Ramos (cell line): ENCODE data around the gene SLC16A13.

Experiments used
- in situ Hi-C: fragments of 300-500 bp; cut with MboI; formaldehyde crosslinking; loops from one replicate; pipeline ENCODE4 v1.14.3; 2022; ENCODE audit warnings: low sequenced_read_pairs; ENCODE audit not compliant: unreplicated experiment

SLC16A13 gene

DNA sequence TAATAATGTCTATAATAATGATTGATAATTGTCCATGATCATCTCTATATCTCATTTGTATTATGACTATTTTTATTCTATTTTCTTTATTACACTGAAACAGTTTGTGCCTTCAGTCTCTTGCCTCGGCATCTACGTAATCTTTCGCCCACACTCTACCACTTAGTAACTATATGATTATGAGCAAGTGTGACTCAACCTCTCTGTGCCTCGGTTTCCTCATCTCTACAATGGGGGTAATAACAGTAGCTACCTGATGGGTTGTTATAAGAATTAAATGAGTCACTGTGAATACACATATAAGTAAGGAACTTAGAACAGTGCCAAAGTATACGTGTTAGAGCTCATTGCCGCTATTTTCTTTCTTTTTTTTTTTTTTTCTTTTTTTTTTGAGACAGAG, 11.8 kb downstream of the SLC16A13 start:
- in situ Hi-C loops: no loop called here

DNA sequence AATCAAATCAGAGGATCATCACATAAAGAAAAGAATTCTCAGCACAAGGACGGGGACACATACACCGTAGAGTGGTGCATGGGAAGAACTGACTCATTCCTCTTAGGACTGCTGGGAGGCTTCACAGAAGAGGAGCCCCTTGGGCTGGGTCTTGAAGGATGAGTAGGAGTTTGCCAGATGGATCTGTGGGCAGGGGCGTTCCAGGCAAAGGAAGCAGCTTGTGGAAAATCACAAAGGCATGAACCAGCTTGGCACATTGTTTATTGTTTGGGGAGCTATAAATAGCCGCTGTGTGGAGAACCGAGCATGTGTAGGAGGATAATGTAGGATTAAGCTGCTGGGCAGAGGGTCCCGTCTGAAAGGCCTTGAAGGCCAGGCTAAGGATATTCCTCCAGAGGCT, 13.2 kb downstream of the SLC16A13 start:
- in situ Hi-C loops: no loop called here

DNA sequence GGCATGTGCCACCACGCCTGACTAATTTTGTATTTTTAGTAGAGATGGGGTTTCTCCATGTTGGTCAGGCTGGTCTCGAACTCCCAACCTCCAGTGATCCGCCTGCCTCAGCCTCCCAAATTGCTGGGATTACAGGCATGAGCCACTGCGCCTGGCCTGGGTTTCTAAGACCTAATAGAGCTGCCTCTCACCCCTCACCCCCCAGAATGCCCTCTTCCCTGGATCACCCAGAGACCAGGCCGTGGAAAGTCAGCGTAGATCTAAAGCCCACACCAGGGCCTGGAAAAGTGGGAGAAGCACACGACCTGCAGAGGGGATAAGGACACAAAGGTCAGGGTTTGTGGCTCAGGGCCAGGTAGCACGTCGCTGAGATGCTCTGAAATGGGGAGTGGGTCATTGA, 14.8 kb downstream of the SLC16A13 start:
- in situ Hi-C loops: loop anchor here (5.0 kb wide), 1 partner anchor 92 kb away; no protein-coding TSS in a partner anchor

DNA sequence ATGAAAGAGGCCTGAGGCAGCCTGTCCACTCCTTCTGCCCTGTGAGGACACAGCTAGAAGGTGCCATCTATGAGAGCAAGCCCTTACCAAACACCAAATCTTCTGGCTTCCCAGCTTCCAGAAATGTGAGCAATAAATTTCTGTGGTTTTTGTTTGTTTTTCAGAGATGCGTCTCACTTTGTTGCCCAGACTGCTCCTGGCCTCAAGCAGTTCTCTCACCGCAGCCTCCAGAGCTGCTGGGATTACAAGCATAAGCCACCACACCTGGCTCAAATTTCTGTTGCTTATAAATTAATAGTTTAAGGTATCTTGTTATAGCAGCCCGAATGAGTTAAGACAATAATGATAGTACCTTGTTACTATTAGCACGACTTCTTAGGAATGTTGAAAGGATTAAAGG, 20.6 kb downstream of the SLC16A13 start:
- in situ Hi-C loops: no loop called here

DNA sequence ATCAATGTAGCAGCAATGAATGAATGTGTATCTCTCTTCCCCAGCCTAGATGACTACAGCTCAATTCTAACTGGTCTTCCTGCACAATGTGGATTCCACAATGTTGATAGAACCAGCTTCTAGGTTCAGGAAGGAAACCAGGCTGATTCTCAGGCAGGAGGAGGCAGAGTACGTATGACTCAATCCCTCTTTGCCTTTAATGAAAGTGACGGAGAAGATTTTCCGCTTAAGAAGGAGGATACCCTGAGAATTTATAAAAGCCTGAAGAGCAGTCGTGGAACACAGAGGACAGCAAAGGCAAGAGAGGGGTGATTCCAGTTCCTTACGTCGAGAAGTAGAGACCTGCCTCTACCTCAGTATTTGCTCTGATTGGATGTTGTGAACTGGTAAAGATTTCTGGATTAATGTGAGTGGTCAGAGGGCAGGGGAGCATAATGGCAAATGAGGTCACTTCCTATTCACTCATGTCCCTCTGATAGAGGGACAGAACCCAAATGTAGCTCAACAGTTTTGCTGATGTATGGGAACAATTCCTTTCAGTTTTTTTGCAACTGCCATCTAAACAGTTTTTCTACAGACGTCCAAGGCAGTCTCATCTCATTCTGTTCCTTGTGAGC, 23.1 kb downstream of the SLC16A13 start:
- in situ Hi-C loops: no loop called here

DNA sequence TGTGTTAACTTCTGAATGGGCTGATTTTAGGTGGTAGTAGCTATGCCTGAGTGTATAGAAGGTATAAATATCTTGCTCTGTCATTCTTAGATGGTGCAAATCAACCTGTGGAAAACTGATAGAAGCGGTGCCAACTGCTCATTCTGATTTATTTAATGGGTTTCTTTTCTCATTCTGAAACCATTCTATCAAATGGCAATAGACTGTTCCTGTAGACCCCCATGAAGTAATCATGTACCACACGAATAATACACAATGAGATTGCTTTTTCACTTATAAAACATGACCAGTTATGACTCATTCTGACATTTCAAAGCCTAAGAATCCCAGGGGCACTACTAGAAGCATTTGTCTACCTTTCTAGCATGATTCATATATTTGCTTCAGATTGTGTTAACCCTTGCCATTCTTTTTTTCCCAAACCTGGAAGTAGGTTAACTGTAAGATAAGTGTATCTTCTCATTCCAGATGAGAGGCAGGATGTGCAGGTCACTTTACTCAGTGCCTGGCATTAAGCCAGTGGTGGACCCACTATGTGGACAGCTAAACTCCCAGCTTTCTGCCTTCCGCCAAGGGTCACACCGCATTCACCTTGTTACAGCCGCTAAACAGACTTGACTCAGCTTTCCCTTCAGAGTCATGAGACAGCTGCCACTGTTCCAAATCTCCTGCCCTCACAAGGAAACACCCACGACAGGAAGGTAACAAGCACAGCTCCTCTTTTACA, 24.5 kb downstream of the SLC16A13 start:
- in situ Hi-C loops: no loop called here

DNA sequence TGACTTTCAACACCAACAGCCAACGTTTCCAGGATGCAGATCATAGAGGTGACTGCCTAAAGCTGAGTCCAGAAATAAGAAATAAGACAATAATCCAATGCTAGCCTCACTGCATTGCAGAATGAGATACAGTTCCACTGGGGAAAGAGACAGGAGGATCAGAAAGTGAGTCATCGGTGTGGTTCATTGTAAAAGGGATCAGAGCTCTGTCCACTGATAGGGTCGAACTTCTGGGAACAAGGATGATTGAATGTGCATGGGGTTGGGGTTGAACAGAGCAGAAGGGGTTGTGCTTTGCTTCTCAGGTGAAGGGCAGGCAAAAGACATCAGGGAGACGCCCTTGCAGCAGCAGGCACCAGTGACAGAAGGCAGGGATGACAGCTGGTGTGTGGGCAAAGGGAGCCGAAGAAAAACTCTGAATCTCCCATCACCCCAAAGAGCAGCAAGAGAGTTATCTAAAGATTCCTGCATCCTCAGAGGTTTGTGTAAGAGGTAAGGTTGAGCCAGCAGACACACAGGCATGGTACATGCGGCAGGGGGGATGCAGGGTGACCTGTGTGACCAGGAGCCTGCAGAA, 27.8 kb downstream of the SLC16A13 start:
- in situ Hi-C loops: no loop called here

DNA sequence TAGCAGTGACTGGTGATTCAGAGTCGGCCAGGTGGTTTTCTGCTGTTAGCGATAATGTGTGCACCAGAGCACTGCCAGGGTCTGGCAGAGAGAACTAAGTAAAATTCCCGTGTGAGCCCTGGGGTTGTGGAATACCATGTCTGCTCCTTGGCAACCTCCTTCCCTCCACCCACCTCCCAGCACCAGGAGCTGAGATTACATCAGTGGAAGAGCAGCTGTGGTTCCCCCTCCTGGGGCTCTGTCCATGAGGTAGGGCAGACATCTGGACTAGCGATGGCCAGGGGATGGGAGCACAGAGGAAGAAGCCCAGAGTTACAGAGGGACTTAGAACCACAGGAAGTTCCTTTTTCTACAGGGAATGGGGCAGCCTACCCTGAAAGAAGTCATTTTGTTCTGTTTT, 28.4 kb downstream of the SLC16A13 start:
- in situ Hi-C loops: no loop called here

DNA sequence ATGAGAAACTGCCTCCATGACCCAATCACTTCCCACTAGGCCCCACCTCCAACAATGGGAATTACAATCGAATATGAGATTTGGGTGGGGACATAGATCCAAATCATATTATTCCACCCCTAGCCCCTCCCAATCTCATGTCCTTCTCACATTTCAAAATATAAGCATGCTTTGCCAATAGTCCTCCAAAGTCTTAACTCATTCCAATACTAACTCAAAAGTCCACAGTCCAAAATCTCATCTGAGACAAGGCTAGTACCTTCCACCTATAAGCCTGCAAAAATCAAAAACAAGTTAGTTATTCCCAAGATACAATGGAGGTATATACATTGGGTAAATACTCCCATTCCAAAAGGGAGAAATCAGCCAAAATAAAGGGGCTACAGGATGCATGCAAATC, 31.4 kb downstream of the SLC16A13 start:
- in situ Hi-C loops: no loop called here

DNA sequence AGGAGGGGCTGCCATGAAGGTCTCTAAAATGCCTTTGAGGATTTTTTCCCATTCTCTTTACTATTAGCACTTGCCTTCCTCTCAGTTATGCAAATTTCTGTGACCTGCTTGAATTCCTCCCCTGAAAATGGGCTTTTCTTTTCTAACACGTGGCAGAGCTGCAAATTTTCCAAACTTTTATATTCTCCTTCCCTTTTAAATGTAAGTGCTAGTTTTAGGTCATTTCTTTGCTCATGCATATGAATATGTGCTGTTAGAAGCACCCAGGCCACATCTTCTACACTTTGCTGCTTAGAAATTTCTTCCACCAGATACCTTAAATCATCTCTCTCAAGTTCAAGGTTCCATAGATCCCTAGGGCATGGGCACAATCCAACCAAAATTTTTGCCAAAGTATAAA, 32.5 kb downstream of the SLC16A13 start:
- in situ Hi-C loops: no loop called here

DNA sequence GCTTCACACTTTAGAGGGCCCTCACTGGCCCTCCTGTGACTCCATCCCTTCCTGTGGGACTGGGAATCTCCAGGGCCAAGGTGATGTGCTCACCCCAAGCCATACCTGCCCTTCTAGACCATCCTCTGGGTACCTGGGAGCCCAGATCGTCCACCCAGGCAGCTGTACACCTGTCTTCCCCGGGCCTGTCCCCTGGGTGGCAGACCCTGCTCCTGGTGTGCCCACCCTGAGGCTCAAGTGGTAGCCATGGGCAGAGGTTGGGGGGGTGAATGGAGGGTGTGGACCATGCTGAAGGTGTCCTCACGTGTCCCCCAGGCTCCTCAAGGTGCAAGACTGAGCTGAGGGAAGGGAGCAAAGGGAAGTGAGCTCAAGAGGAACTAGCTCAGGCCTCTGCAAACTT, 34.9 kb downstream of the SLC16A13 start:
- in situ Hi-C loops: no loop called here

DNA sequence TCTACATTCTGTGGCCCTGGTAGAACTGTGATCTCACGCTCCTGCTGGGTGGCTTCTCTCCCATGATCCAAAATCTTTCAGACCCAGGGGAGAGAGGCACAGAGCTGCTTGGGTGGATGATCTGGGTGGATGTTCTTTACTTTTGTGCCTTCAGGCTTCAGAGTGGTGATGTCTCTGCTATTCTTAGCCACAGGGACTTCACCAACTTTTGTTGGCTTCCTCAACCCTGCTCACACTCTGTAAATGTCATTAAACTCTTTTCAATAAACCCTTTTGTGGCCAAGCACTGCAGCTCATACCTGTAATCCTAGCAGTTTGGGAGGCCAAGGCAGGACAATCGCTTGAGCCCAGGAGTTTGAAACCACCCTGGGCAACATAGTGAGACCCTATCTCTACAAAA, 36.6 kb downstream of the SLC16A13 start:
- in situ Hi-C loops: no loop called here

DNA sequence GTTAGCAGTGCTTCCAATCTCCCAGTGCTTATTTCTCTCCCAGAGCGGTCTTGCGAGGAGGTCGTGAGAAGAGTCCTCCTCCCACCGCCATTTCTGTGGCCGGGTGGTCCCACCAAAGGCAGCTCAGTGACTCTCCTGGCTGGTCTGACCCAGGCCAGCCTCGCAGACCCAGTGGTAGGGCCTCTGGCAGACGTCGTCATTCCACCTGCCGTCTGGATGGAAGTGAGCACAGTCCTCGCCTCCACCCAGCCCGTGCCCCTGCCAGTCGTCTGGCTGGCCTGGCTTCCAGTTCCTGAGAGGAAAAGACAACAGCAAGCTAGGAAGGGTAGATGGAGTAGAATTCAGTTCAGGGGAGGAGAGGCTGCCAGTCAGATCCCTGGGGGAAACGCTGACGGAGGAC, 39.1 kb downstream of the SLC16A13 start:
- in situ Hi-C loops: no loop called here

DNA sequence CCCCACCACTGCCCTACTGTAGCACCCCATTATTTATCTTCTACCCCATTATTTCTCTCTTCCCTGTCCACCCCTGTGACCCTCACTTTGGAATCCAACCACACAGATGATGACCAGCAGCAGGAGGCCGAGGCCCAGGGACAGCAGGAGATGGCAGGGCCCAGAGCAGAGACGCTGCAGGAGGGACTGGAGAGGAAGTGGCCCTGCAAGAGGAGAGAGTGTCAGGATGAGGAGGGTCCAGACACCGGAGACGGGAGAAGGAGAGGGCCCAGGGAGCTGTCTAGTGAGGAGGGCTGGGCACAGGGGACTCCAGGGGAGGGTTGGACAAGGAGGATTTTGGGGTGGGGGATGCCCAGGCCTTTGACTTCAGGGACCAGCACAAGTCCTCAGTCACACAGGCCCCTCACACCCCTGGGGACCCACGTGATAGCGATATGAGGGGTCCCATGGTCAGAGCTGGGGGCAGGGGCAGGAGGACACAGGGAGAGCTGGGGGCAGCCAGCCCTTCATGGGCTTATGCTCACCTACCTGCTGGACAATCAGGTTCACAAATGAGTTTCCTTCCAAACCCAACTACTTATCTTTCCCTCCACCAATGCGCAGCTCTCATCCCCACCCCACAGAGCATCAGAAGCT, 42.2 kb downstream of the SLC16A13 start:
- in situ Hi-C loops: no loop called here

DNA sequence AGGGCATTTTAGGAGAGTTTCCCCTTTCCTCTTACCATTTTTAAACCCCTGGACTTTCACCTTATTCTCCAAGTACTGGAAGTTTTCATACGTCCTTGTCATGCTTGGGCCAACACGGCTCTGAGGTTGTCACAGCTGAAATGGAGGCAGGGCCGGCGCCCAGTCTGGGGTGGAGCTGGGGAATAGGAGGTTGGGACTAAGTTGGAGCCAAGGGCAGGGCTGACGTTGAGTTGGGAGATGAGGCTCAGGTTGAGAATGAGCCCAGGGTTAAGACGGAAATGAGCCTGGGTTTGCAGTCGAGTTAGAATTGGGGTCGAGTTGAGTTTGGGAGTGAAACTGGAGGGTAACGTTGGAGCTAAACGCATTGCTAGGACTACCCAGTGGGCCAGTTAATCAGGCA, 42.9 kb downstream of the SLC16A13 start:
- in situ Hi-C loops: no loop called here

DNA sequence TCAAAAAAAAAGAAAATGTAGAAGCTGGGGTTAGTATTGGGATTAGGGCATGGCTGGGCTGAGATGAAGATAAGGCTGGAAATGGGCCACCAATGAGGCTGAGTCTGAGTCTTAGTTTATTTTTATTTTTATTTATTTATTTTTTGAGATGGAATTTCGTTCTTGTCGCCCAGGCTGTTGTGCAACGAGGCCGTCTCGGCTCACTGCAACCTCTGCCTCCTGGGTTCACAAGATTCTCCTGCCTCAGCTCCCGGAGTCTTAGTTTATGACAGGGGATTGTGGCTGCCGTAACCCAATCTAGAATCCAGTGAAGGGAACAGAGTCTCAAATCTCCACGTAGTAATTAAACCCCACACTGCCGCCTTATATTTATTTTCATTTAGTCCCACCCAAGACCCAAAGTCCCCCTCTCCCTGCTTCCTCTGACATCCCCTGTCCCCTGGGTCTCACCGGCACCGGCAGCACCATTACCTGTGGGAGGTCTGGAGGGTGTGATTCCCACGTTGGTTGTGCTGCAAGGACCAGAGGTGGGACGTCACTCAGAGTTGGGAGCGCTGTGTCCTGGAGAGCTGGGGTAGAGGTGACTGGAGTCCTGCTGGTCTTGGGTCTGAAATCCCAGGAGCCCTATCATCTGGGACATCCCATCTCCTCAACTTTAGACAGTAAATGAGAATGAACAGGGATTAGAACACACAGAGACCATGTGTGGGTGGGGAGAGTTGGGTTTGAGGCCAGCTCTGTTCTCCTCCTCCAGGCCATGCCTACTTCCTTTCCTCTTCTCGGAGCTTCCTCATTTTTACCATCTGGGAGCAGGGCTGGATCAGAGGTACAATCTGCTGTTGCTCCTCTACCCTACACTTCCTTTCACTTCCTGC, 44.0 kb downstream of the SLC16A13 start, which contains the start of gene CLEC10A:
TSS of gene CLEC10A (minus strand) at position 671 of the 875 bp plus-strand sequence. CDS start 1,439 bp downstream, outside the sequence.
- in situ Hi-C loops: no loop called here

DNA sequence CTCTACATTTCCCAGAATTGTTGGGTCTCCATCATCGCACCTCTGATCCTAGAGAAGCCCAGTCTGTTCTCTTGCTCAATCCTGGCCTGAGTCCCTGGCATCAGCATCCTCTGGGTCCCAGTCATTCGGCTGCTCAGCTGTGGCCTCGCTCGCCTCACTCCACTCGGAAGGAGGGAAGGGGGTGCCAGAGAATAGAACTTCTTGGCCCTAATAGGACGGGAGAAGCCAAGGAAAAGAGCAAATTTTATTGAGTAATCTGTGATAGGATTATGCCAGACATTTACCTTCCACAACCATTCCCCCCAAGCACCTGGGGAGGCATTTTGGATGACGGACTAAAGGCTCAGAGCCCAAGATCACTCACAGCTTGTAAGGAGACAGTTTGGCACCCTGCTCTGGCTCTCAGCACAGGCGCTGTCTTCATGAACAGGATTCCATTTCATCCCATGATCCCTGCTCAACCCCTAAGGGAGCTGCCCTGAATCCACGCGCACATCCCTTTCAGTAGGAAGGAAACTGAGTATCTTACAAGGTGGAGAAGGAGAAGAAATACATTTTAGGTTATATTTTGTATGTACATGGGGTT, 44.7 kb downstream of the SLC16A13 start:
- in situ Hi-C loops: no loop called here

DNA sequence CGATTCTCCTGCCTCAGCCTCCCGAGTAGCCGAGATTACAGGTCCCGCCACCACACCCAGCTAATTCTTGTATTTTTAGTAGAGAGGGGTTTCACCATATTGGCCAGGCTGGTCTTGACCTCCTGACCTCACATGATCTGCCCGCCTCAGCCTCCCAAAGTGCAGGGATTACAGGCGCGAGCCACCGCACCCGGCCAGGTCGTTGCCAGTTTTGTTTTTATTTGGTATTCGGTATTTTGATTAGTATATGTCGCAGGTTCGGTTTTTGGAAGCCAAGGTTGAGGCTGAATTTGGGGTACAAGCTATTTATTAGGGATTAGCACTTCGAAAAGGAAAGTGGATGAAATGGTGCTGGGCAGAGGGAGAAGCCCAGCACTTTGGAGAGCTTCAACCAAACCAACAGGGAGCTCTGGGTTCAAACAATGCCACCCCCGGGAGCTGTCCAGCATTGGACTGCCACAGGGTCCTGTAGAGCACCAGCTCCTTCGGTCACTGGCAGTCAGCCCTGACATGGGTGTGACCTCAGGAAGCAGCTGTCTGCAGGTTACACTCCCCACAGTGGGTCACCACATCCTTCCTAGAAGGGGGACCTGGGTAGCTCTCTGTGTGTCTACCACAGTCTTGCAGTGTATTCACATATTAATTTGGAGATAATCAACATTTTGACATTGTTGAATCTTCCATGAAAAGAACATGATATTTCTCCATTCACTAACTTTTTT, 45.7 kb downstream of the SLC16A13 start:
- in situ Hi-C loops: no loop called here

DNA sequence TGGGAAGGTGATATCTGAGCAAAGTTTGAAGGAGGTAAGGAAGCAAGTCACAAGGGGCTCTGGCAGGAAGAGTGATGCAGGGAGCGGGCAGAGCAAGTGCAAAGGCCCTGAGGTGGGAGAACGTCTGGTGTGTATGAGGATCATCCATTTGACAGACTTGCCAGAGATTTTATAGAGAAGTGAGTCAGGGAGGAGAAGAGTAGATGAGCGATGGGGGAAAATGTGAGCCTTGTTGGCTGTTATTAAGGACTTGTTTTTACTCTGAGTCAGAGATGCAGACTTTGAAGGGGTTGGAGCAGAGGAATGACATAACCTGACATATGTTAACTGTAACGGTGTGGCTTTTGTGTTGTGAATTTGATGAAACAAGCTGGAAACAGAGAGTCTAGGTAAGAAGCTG, 47.8 kb downstream of the SLC16A13 start:
- in situ Hi-C loops: no loop called here
